Chondrocyte (in vitro differentiated cells): ENCODE results near the gene EPHA1. TPM values are rescaled to one million over a fixed set of nuclear protein-coding genes. Genes with fewer than 3 reads are reported as not detected.
"Not testable (repeated sequence)": the region's sequence is repeated elsewhere in the genome, so short reads cannot be mapped to it uniquely, and the experiment has no call there.

ENCODE experiments used
- DNase-seq: peaks from one replicate; pipeline ENCODE4 v3.0.0; 2021; ENCODE audit warnings: mixed read lengths, low spot score
- H3K27ac Mint-ChIP-seq: one replicate; pipeline ENCODE4 v1.8.0; 2021; ENCODE audit warnings: mild to moderate bottlenecking, moderate library complexity, mixed read lengths; ENCODE audit not compliant: unreplicated experiment
- H3K27me3 Mint-ChIP-seq: 2 replicates; pipeline ENCODE4 v1.8.0; 2021; ENCODE audit warnings: low read depth, mixed read lengths
- H3K36me3 Mint-ChIP-seq: 2 replicates; pipeline ENCODE4 v1.8.0; 2021; ENCODE audit warnings: low read depth, mixed read lengths
- H3K4me1 Mint-ChIP-seq: 2 replicates; pipeline ENCODE4 v1.8.0; 2021; ENCODE audit warnings: low read depth, mild to moderate bottlenecking, mixed read lengths
- H3K4me3 Mint-ChIP-seq: one replicate; pipeline ENCODE4 v1.8.0; 2021; ENCODE audit warnings: mild to moderate bottlenecking, moderate library complexity, mixed read lengths; ENCODE audit not compliant: unreplicated experiment
- H3K9me3 Mint-ChIP-seq: 2 replicates; pipeline ENCODE4 v1.8.0; 2021; ENCODE audit warnings: low read depth, mixed read lengths
- CTCF ChIP-seq: fragments of 200-600 bp; sonication (generic); IDR thresholded peaks from 2 replicates; pipeline ENCODE4 v1.5.0; 2021; ENCODE audit warnings: antibody characterized with exemption, mild to moderate bottlenecking, moderate library complexity
- total RNA-seq: library from RNA; stranded (reverse); gene quantifications from 3 replicates; pipeline ENCODE4 v1.2.1, GENCODE V29; 2021

Gene EPHA1
- total RNA-seq, 1 donor from 2014 or later, result not detected

GRCh38 chr7:143410521-143411004, 1.9 kb upstream of the EPHA1 start:
- Mint-ChIP-seq H3K27ac (no peak overlapping the region), H3K9me3 (no peaks in the 10 kb centered on the region), H3K27me3 (peaks cover 27% of the 10 kb centered on the region), H3K4me3 (no peak overlapping the region), H3K4me1 (peaks cover 11% of the 10 kb centered on the region), H3K36me3 (no peaks in the 10 kb centered on the region)
- DNase-seq, result no peak
- no peak for TF ChIP-seq CTCF

- no peak overlapping the region for H3K4me3 Mint-ChIP-seq
These were observed 387 bp downstream of the EPHA1 start for GRCh38 chr7:143408252-143408685.

GRCh38 chr7:143407287-143408251, 1.1 kb downstream of the EPHA1 start:
- no peaks in the 10 kb centered on the region for H3K9me3 Mint-ChIP-seq
- H3K27ac Mint-ChIP-seq, result no peak overlapping the region
- peaks cover 27% of the 10 kb centered on the region for H3K27me3 Mint-ChIP-seq
- no peak for DNase-seq
- no peak overlapping the region for H3K4me3 Mint-ChIP-seq
- no peaks in the 10 kb centered on the region for H3K36me3 Mint-ChIP-seq
- no peak for TF ChIP-seq CTCF
- peaks cover 11% of the 10 kb centered on the region for H3K4me1 Mint-ChIP-seq

More at GRCh38 chr7:143408252-143408685, 387 bp downstream of the EPHA1 start:
- H3K9me3 Mint-ChIP-seq, result no peaks in the 10 kb centered on the region
- H3K27ac Mint-ChIP-seq, result no peak overlapping the region
- peaks cover 11% of the 10 kb centered on the region for H3K4me1 Mint-ChIP-seq
- H3K36me3 Mint-ChIP-seq, result no peaks in the 10 kb centered on the region
- TF ChIP-seq CTCF, result no peak
- H3K27me3 Mint-ChIP-seq, result peaks cover 27% of the 10 kb centered on the region
- no peak for DNase-seq

DNA sequence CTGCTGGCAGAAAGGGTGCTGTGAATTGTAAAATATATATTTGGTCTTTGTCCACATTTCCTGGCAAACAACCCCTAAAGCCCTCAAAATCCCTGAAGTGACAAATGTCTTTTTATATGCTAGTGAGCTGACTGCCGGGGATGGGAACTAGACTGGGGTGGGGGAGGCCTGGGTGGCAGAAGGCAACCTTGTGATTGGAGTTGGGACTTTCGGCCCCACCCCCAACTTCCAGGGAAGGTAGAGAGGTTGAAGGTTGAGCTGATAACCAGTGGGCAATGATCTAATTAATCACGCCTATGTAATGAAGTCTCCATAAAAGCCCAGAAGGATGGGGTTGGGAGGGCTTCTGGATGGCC, 2.7 kb downstream of the EPHA1 start:
- peaks cover 11% of the 10 kb centered on the region for H3K4me1 Mint-ChIP-seq
- H3K36me3 Mint-ChIP-seq, result no peaks in the 10 kb centered on the region
- H3K27me3 Mint-ChIP-seq, result peaks cover 29% of the 10 kb centered on the region
- no peaks in the 10 kb centered on the region for H3K9me3 Mint-ChIP-seq
- H3K4me3 Mint-ChIP-seq, result no peak overlapping the region
- no peak for DNase-seq
- no peak overlapping the region for H3K27ac Mint-ChIP-seq
- no peak for TF ChIP-seq CTCF

- no peaks in the 10 kb centered on the region for H3K9me3 Mint-ChIP-seq
- H3K27me3 Mint-ChIP-seq, result peaks cover 29% of the 10 kb centered on the region
- no peak for DNase-seq
- H3K4me1 Mint-ChIP-seq, result peaks cover 11% of the 10 kb centered on the region
- TF ChIP-seq CTCF, result no peak
- H3K4me3 Mint-ChIP-seq, result no peak overlapping the region
- H3K36me3 Mint-ChIP-seq, result no peaks in the 10 kb centered on the region
- no peak overlapping the region for H3K27ac Mint-ChIP-seq
These were observed 3.3 kb downstream of the EPHA1 start for GRCh38 chr7:143405173-143406001.

- H3K27ac Mint-ChIP-seq, H3K4me1 Mint-ChIP-seq, H3K9me3 Mint-ChIP-seq, DNase-seq, H3K36me3 Mint-ChIP-seq, H3K4me3 Mint-ChIP-seq: not testable (repeated sequence)
- H3K27me3 Mint-ChIP-seq, result peaks cover 12% of the 10 kb centered on the region
These were observed 6.4 kb downstream of the EPHA1 start for GRCh38 chr7:143402233-143402632.
